Spinal cord (tissue), 10 donors: ENCODE measurements around the gene CSTA. TPM values are rescaled to one million over a fixed set of nuclear protein-coding genes. Genes with fewer than 3 reads are reported as not detected.
A peak's percentile ranks its signal among the peaks of the same experiment; 100 is the strongest.

Experiments used
- DNase-seq, 6 donors: peaks; one replicate each; pipeline versions ENCODE4 v3.0.0 to v3.0.0-alpha.2; 2013 to 2015; ENCODE audit warnings: low spot score in 6 of 6, low read depth in 4 of 6
- H3K27ac ChIP-seq: one replicate; pipeline ENCODE4 v1.5.1; 2013; ENCODE audit warnings: low read depth, low read length, control low read depth
- H3K27me3 ChIP-seq: one replicate; pipeline ENCODE4 v1.6.1; 2013; ENCODE audit warnings: low read length; ENCODE audit not compliant: control insufficient read depth, insufficient read depth
- H3K36me3 ChIP-seq: one replicate; pipeline ENCODE4 v1.6.1; 2013; ENCODE audit warnings: low read length; ENCODE audit not compliant: control insufficient read depth, insufficient read depth
- H3K4me1 ChIP-seq: one replicate; pipeline ENCODE4 v1.6.1; 2013; ENCODE audit warnings: low read length; ENCODE audit not compliant: control insufficient read depth, insufficient read depth
- H3K4me3 ChIP-seq: one replicate; pipeline ENCODE4 v1.5.1; 2013; ENCODE audit warnings: low read depth, low read length, control low read depth
- H3K9me3 ChIP-seq: one replicate; pipeline ENCODE4 v1.6.1; 2013; ENCODE audit warnings: low read length; ENCODE audit not compliant: control insufficient read depth, insufficient read depth
- WGBS: methylation state at CpG from one replicate; pipeline ENCODE4 v1.1.5; 2013; ENCODE audit warnings: missing lambda C conversion rate; ENCODE audit not compliant: insufficient coverage; 5-methylcytosine and 5-hydroxymethylcytosine counted together
- polyA plus RNA-seq, 2 donors: library from polyadenylated mRNA; unstranded; fragments of 120-200 nt; gene quantifications; one replicate each; pipeline ENCODE4 v1.2.1, GENCODE V29; 2013; ENCODE audit not compliant: insufficient read length in 2 of 2
- total RNA-seq, 2 donors: library from RNA; depleted of rRNA in 1 of 2; stranded (reverse); fragments of 120-200 nt in 1 of 2; fragments of >200 nt in 1 of 2; gene quantifications; one replicate each; pipeline versions ENCODE4 v1.2.3 to v1.2.4, GENCODE V29; 2013 to 2014
- donor health status: healthy.

The CSTA gene
- total and polyA plus RNA-seq, 4 donors, result 0.44 to 6.3 TPM; not detected in 2

GRCh38 chr3:122301063-122301462 lies 24.0 kb upstream of the CSTA start:
- Histone ChIP-seq H3K4me1 (no peaks in the 10 kb centered on the region), H3K4me3 (no peak overlapping the region), H3K27ac (no peak overlapping the region), H3K36me3 (no peaks in the 10 kb centered on the region), H3K9me3 (no peaks in the 10 kb centered on the region), H3K27me3 (no peaks in the 10 kb centered on the region)
- DNase-seq, result no peak

- Histone ChIP-seq H3K27me3 (no peaks in the 10 kb centered on the region), H3K4me1 (no peaks in the 10 kb centered on the region), H3K27ac (no peak overlapping the region), H3K4me3 (no peak overlapping the region), H3K36me3 (no peaks in the 10 kb centered on the region), H3K9me3 (no peaks in the 10 kb centered on the region)
- 58% methylated on average over 3 of the region's 3 CpGs for WGBS
- DNase-seq, result peak in 1 of 6 donors; percentile 42
Observed at GRCh38 chr3:122305818-122306621, 19.0 kb upstream of the CSTA start.

- Histone ChIP-seq H3K4me1 (no peaks in the 10 kb centered on the region), H3K4me3 (no peak overlapping the region), H3K36me3 (no peaks in the 10 kb centered on the region), H3K27me3 (no peaks in the 10 kb centered on the region), H3K9me3 (no peaks in the 10 kb centered on the region), H3K27ac (no peak overlapping the region)
- no peak for DNase-seq
- no CpG with 5 or more reads among the region's 2 CpGs for WGBS
Observed at GRCh38 chr3:122306622-122306953, 18.5 kb upstream of the CSTA start.

GRCh38 chr3:122307094-122307687 lies 17.9 kb upstream of the CSTA start:
- DNase-seq, result no peak
- Histone ChIP-seq H3K4me1 (no peaks in the 10 kb centered on the region), H3K27ac (no peak overlapping the region), H3K36me3 (no peaks in the 10 kb centered on the region), H3K9me3 (no peaks in the 10 kb centered on the region), H3K4me3 (no peak overlapping the region), H3K27me3 (no peaks in the 10 kb centered on the region)
- 83% methylated on average over 1 of the region's 4 CpGs for WGBS

- no peaks in the 10 kb centered on the region for H3K9me3 ChIP-seq
- no peaks in the 10 kb centered on the region for H3K27me3 ChIP-seq
- no peak for DNase-seq
- no peaks in the 10 kb centered on the region for H3K36me3 ChIP-seq
- H3K27ac ChIP-seq, result no peak overlapping the region
- no peak overlapping the region for H3K4me3 ChIP-seq
- H3K4me1 ChIP-seq, result no peaks in the 10 kb centered on the region
Observed at GRCh38 chr3:122307976-122308375, 17.1 kb upstream of the CSTA start.

GRCh38 chr3:122310361-122310760 lies 14.7 kb upstream of the CSTA start:
- Histone ChIP-seq H3K27ac (no peak overlapping the region), H3K36me3 (no peaks in the 10 kb centered on the region), H3K4me1 (no peaks in the 10 kb centered on the region), H3K27me3 (no peaks in the 10 kb centered on the region), H3K4me3 (no peak overlapping the region), H3K9me3 (no peaks in the 10 kb centered on the region)
- no peak for DNase-seq
- no CpG with 5 or more reads among the region's 1 CpG for WGBS

- H3K27me3 ChIP-seq, result no peaks in the 10 kb centered on the region
- no peak overlapping the region for H3K27ac ChIP-seq
- H3K36me3 ChIP-seq, result no peaks in the 10 kb centered on the region
Observed at GRCh38 chr3:122312826-122313225, 12.2 kb upstream of the CSTA start.

GRCh38 chr3:122313281-122313680 lies 11.8 kb upstream of the CSTA start:
- Histone ChIP-seq H3K27ac (no peak overlapping the region), H3K27me3 (no peaks in the 10 kb centered on the region)
- WGBS, result 77% methylated on average over 1 of the region's 3 CpGs

More at GRCh38 chr3:122312826-122313225, 12.2 kb upstream of the CSTA start:
- DNase-seq, result no peak
- Histone ChIP-seq H3K4me1 (no peaks in the 10 kb centered on the region), H3K9me3 (no peaks in the 10 kb centered on the region), H3K4me3 (no peak overlapping the region)

GRCh38 chr3:122314228-122314876 lies 10.7 kb upstream of the CSTA start:
- H3K9me3 ChIP-seq, result no peaks in the 10 kb centered on the region
- no CpG with 5 or more reads among the region's 2 CpGs for WGBS
- no peak overlapping the region for H3K4me3 ChIP-seq
- H3K36me3 ChIP-seq, result no peaks in the 10 kb centered on the region
- DNase-seq, result no peak
- no peak overlapping the region for H3K27ac ChIP-seq
- H3K27me3 ChIP-seq, result no peaks in the 10 kb centered on the region
- no peaks in the 10 kb centered on the region for H3K4me1 ChIP-seq

More at GRCh38 chr3:122313281-122313680, 11.8 kb upstream of the CSTA start:
- Histone ChIP-seq H3K4me3 (no peak overlapping the region), H3K36me3 (no peaks in the 10 kb centered on the region), H3K9me3 (no peaks in the 10 kb centered on the region), H3K4me1 (no peaks in the 10 kb centered on the region)
- no peak for DNase-seq

GRCh38 chr3:122315619-122316018 lies 9.4 kb upstream of the CSTA start:
- 44% methylated on average over 4 of the region's 4 CpGs for WGBS
- no peak overlapping the region for H3K4me3 ChIP-seq
- no peaks in the 10 kb centered on the region for H3K4me1 ChIP-seq
- no peak overlapping the region for H3K27ac ChIP-seq
- no peaks in the 10 kb centered on the region for H3K36me3 ChIP-seq
- no peaks in the 10 kb centered on the region for H3K9me3 ChIP-seq
- no peak for DNase-seq
- H3K27me3 ChIP-seq, result no peaks in the 10 kb centered on the region
